Caco-2 (cell line): ENCODE data around the gene ESR2. TPM values are rescaled to one million over a fixed set of nuclear protein-coding genes. Genes with fewer than 3 reads are reported as not detected.

Experiments used
- BruUV-seq: library from RNA; stranded (reverse); fragments of 400-500 nt; replicated peaks from 2 replicates; lab custom pipeline; 2021; lab: Mats Ljungman, UMichigan
- CTCF ChIA-PET: fragments of 300-600 bp; sonication (Branson Sonifier 250); formaldehyde crosslinking; loops from one replicate; lab custom pipeline; 2022; ENCODE audit warnings: antibody characterized with exemption; lab: Charles Lee
- POLR2A ChIA-PET: fragments of 300-600 bp; sonication (Branson Sonifier 250); formaldehyde crosslinking; loops from one replicate; lab custom pipeline; 2022; ENCODE audit warnings: antibody characterized with exemption; lab: Charles Lee
- DNase-seq, 2 experiments: peaks; one replicate each; pipeline versions ENCODE4 v3.0.0 to v3.0.0-alpha.2; 2020 to 2022
- H3K27me3 ChIP-seq: replicated peaks from 2 replicates; pipeline ENCODE4 v1.6.0; 2011; ENCODE audit warnings: low read length; ENCODE audit not compliant: control insufficient read depth, insufficient read depth
- H3K36me3 ChIP-seq: 2 replicates; pipeline ENCODE4 v1.5.1; 2011; ENCODE audit warnings: low read length; ENCODE audit not compliant: control insufficient read depth, insufficient read depth
- H3K4me1 ChIP-seq: fragments of 250-450 bp; sonication (Bioruptor Pico); 2 replicates; pipeline ENCODE4 v1.5.1; 2020; ENCODE audit warnings: mild to moderate bottlenecking
- H3K4me3 ChIP-seq: 2 replicates; pipeline ENCODE4 v1.5.1; 2011; ENCODE audit warnings: low read depth, mild to moderate bottlenecking, control low read depth, low read length
- H3K9me3 ChIP-seq: fragments of 250-450 bp; sonication (Bioruptor Pico); 2 replicates; pipeline ENCODE4 v1.5.1; 2020; ENCODE audit warnings: mild to moderate bottlenecking, moderate library complexity
- H3K27ac Mint-ChIP-seq: one replicate; pipeline ENCODE4 v1.8.0; 2022; ENCODE audit warnings: mixed read lengths; ENCODE audit not compliant: unreplicated experiment
- H3K27me3 Mint-ChIP-seq: one replicate; pipeline ENCODE4 v1.8.0; 2022; ENCODE audit warnings: mixed read lengths; ENCODE audit not compliant: insufficient read depth, unreplicated experiment
- H3K36me3 Mint-ChIP-seq: one replicate; pipeline ENCODE4 v1.8.0; 2022; ENCODE audit warnings: mild to moderate bottlenecking, mixed read lengths; ENCODE audit not compliant: insufficient read depth, unreplicated experiment
- H3K4me1 Mint-ChIP-seq: one replicate; pipeline ENCODE4 v1.8.0; 2022; ENCODE audit warnings: low read depth, mixed read lengths; ENCODE audit not compliant: unreplicated experiment
- H3K4me3 Mint-ChIP-seq: one replicate; pipeline ENCODE4 v1.8.0; 2022; ENCODE audit warnings: mild to moderate bottlenecking, moderate library complexity, mixed read lengths; ENCODE audit not compliant: unreplicated experiment
- H3K9me3 Mint-ChIP-seq: one replicate; pipeline ENCODE4 v1.8.0; 2022; ENCODE audit warnings: mixed read lengths; ENCODE audit not compliant: unreplicated experiment
- intact Hi-C: fragments of 100-400 bp; cut with micrococcal nuclease; formaldehyde crosslinking; loops from one replicate; pipeline ENCODE4 v1.10.0; 2022; ENCODE audit not compliant: unreplicated experiment
- total RNA-seq: library from RNA; stranded (reverse); gene quantifications from 2 replicates; pipeline ENCODE4 v1.2.3, GENCODE V29; 2022
- TF ChIP-seq, protein P1 (sequence below), 2 experiments: fragments of 200-600 bp in 1 of 2; IDR thresholded peaks; 1 replicate in 1 of 2; 2 replicates in 1 of 2; pipeline versions ENCODE4 v1.5.1 to v1.8.0; 2011 to 2022; ENCODE audit warnings: antibody characterized with exemption in 1 of 2, control low read depth in 1 of 2, inconsistent platforms in 1 of 2, low read depth in 1 of 2, low read length in 1 of 2, mild to moderate bottlenecking in 1 of 2, moderate library complexity in 1 of 2; ENCODE audit not compliant: insufficient read depth in 1 of 2, severe bottlenecking in 1 of 2, unreplicated experiment in 1 of 2

The ESR2 gene
- total RNA-seq, 1 experiment from 2014 or later: 0.23 TPM

DNA sequence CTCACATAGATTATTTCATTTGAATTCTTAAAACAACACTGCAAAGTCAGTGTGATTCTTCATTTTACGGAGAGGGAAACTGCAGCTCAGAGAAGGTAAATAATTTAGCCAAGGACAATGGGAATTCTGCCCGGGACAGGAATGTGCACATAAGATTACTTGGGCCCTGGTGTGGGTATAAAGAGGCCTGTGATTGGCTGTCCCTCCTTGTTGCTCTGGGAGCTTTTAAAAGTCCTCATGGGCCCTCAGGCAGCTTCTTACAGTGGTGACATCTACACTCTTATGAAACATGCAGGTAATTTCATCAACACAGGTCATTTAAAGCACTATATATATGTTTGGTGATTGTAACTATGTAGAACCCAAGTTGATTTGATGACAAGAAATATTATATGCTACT is 100.3 kb downstream of the ESR2 start:
- H3K4me3 ChIP-seq: no peak overlapping the region
- BruUV-seq: no TSS peak
- CTCF ChIA-PET: no interaction called here
- H3K9me3 Mint-ChIP-seq: no peaks in the 10 kb centered on the region
- H3K9me3 ChIP-seq: no peaks in the 10 kb centered on the region
- no peak overlapping the region for H3K4me3 Mint-ChIP-seq
- peaks cover 24% of the 10 kb centered on the region; the same call in 1 of the 2 replicates for H3K4me1 ChIP-seq
- peaks cover 13% of the 10 kb centered on the region for H3K36me3 Mint-ChIP-seq
- no peak for DNase-seq
- H3K4me1 Mint-ChIP-seq: peaks cover 25% of the 10 kb centered on the region
- no peaks in the 10 kb centered on the region; the same call in 1 of the 2 replicates for H3K36me3 ChIP-seq
- intact Hi-C loops: no loop called here
- no peaks in the 10 kb centered on the region for H3K27me3 Mint-ChIP-seq
- H3K27ac Mint-ChIP-seq: peak overlapping the region; percentile 53
- POLR2A ChIA-PET: no interaction called here
- TF ChIP-seq, protein P1, sequence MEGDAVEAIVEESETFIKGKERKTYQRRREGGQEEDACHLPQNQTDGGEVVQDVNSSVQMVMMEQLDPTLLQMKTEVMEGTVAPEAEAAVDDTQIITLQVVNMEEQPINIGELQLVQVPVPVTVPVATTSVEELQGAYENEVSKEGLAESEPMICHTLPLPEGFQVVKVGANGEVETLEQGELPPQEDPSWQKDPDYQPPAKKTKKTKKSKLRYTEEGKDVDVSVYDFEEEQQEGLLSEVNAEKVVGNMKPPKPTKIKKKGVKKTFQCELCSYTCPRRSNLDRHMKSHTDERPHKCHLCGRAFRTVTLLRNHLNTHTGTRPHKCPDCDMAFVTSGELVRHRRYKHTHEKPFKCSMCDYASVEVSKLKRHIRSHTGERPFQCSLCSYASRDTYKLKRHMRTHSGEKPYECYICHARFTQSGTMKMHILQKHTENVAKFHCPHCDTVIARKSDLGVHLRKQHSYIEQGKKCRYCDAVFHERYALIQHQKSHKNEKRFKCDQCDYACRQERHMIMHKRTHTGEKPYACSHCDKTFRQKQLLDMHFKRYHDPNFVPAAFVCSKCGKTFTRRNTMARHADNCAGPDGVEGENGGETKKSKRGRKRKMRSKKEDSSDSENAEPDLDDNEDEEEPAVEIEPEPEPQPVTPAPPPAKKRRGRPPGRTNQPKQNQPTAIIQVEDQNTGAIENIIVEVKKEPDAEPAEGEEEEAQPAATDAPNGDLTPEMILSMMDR (IDR thresholded peaks at IDR 0.05; ENCODE audit: insufficient read depth in 1 of 2, low read depth in 1 of 2, low read length in 1 of 2, severe bottlenecking in 1 of 2, unreplicated experiment in 1 of 2): no peak
- H3K27me3 ChIP-seq: no peaks in the 10 kb centered on the region

DNA sequence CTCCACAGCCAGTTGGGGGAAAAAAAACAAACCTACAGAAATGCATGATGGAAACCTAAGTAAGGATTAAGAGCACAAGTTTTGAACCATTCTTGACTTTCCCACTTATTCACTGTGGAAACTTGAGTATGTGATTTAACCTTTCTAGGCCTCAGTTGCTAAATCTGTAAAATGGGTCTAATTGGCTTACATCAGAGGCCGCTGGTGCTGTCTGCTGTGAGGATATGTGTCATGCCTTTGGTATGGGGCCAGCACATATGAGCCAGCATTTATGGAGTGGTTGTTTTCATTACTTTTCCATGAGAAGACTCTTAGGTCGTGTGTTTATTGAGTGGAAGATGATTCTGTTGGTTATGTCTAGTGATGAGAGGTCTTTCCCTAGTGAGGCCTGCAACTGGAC is 102.4 kb downstream of the ESR2 start:
- DNase-seq: no peak
- TF ChIP-seq, protein P1 (IDR thresholded peaks at IDR 0.05; ENCODE audit: insufficient read depth in 1 of 2, low read depth in 1 of 2, low read length in 1 of 2, severe bottlenecking in 1 of 2, unreplicated experiment in 1 of 2): no peak
- intact Hi-C loops: no loop called here
- POLR2A ChIA-PET: no interaction called here
- Mint-ChIP-seq H3K36me3 (peaks cover 13% of the 10 kb centered on the region), H3K27ac (peak overlapping the region; percentile 11), H3K27me3 (no peaks in the 10 kb centered on the region), H3K4me1 (peaks cover 25% of the 10 kb centered on the region), H3K9me3 (no peaks in the 10 kb centered on the region), H3K4me3 (no peak overlapping the region)
- no TSS peak for BruUV-seq
- H3K4me1 ChIP-seq: peaks cover 24% of the 10 kb centered on the region; the same call in 1 of the 2 replicates
- H3K9me3 ChIP-seq: no peaks in the 10 kb centered on the region
- CTCF ChIA-PET: no interaction called here
- H3K36me3 ChIP-seq: no peaks in the 10 kb centered on the region; the same call in 1 of the 2 replicates
- H3K4me3 ChIP-seq: no peak overlapping the region
- no peaks in the 10 kb centered on the region for H3K27me3 ChIP-seq

DNA sequence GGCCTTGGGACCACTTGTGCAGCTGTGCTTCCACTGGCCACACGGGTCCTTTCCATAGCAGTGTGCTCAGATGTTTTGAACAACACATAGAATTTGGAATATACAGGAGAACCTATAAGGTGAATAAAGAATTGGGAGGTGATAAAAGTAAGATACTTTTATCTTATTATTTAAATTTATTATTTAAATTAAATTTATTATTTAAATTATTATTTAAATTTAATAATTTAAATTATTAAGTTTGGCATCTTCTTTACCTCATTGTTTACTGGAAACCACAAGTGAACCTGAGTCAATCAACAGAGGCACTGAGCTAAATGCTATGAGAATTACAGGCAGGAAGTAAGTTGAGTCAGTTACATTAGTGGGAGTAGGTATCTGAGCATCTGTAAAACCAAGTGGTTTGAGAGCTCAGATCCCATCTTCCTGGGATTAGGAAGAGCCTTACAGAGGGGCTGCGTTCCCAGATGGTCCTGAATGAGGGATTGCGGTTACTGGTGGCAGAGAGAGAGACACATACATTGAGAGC is 103.1 kb downstream of the ESR2 start:
- H3K27me3 ChIP-seq: no peaks in the 10 kb centered on the region
- ChIA-PET CTCF (no interaction called here), POLR2A (no interaction called here)
- H3K4me1 ChIP-seq: peaks cover 24% of the 10 kb centered on the region; the same call in 1 of the 2 replicates
- no peak overlapping the region for H3K4me3 Mint-ChIP-seq
- intact Hi-C loops: no loop called here
- H3K36me3 ChIP-seq: no peaks in the 10 kb centered on the region; the same call in 1 of the 2 replicates
- H3K9me3 Mint-ChIP-seq: no peaks in the 10 kb centered on the region
- H3K27me3 Mint-ChIP-seq: no peaks in the 10 kb centered on the region
- no peaks in the 10 kb centered on the region for H3K9me3 ChIP-seq
- DNase-seq: no peak
- H3K36me3 Mint-ChIP-seq: peaks cover 13% of the 10 kb centered on the region
- H3K4me1 Mint-ChIP-seq: peaks cover 25% of the 10 kb centered on the region
- no peak overlapping the region for H3K4me3 ChIP-seq
- BruUV-seq: no TSS peak
- peak overlapping the region; percentile 11 for H3K27ac Mint-ChIP-seq
- TF ChIP-seq, protein P1 (IDR thresholded peaks at IDR 0.05; ENCODE audit: insufficient read depth in 1 of 2, low read depth in 1 of 2, low read length in 1 of 2, severe bottlenecking in 1 of 2, unreplicated experiment in 1 of 2): no peak
